Ovary (tissue), 9 donors: Measurements from ENCODE around the gene PPDPF. TPM values are rescaled to one million over a fixed set of nuclear protein-coding genes. Genes with fewer than 3 reads are reported as not detected.

Experiments
- DNase-seq, 5 donors: peaks; one replicate each; pipeline ENCODE4 v3.0.0-alpha.2; 2019 to 2020
- H3K27ac ChIP-seq, 2 donors: fragments of 200-600 bp; one replicate each; pipeline versions ENCODE4 v1.5.1 to v1.8.0; 2019 to 2022
- H3K27me3 ChIP-seq: fragments of 200-600 bp; one replicate; pipeline ENCODE4 v1.8.0; 2022
- H3K36me3 ChIP-seq: fragments of 200-600 bp; sonication (generic); one replicate; pipeline ENCODE4 v1.5.1; 2019
- H3K4me1 ChIP-seq: one replicate; pipeline ENCODE4 v1.8.1; 2013; ENCODE audit warnings: mild to moderate bottlenecking, moderate library complexity; ENCODE audit not compliant: insufficient read depth
- H3K4me3 ChIP-seq: fragments of 200-600 bp; sonication (generic); one replicate; pipeline ENCODE4 v1.5.1; 2017
- H3K9me3 ChIP-seq, 2 donors: fragments of 200-600 bp in 1 of 2; sonication (generic) in 1 of 2; one replicate each; pipeline versions ENCODE4 v1.5.1 to v1.8.1; 2013 to 2019; ENCODE audit warnings: mild to moderate bottlenecking in 1 of 2, moderate library complexity in 1 of 2
- CTCF ChIP-seq, 3 donors: fragments of 450-650 bp in 2 of 3; fragments of 200-600 bp in 1 of 3; IDR thresholded peaks; one replicate each; pipeline versions ENCODE4 v1.5.1 to v1.8.0; 2016 to 2022; ENCODE audit warnings: antibody characterized with exemption in 3 of 3, mild to moderate bottlenecking in 1 of 3
- EP300 ChIP-seq: sonication (generic); formaldehyde crosslinking; IDR thresholded peaks from one replicate; pipeline ENCODE4 v1.6.1; 2017; ENCODE audit warnings: antibody characterized with exemption
- POLR2A ChIP-seq: fragments of 450-650 bp; IDR thresholded peaks from one replicate; pipeline ENCODE4 v1.6.1; 2017; ENCODE audit warnings: antibody characterized with exemption, mild to moderate bottlenecking, moderate library complexity
- WGBS, 3 donors: extraction: QIAGEN DNeasy Blood & Tissue Kit in 1 of 3; methylation state at CpG; one replicate each; pipeline versions ENCODE4 v1.1.5 to v1.1.7; 2013 to 2017; 5-methylcytosine and 5-hydroxymethylcytosine counted together
- intact Hi-C, 4 donors: fragments of 100-400 bp; cut with DNase I; formaldehyde crosslinking; loops; one replicate each; pipeline versions ENCODE4 v1.11.0 to v1.15.1; 2022 to 2023
- polyA plus RNA-seq, 2 donors: library from polyadenylated mRNA; stranded (reverse); fragments of 200-250 nt in 1 of 2; fragments of 350-450 nt in 1 of 2; fragmentation: Illumina TruSeq in 1 of 2; extraction: RNeasy Lipid Tissue Mini Kit (QIAGEN cat#74804) in 1 of 2; gene quantifications; one replicate each; pipeline ENCODE4 v1.2.3, GENCODE V29; 2013 to 2014
- total RNA-seq, 7 donors: library from RNA; depleted of rRNA in 2 of 7; stranded (reverse); fragments of >200 nt in 2 of 7; fragmentation: NEBNext Ultra II Directional in 3 of 7; extraction: Animal tissue kit (Norgen Biotek cat#: 25700) in 3 of 7; gene quantifications; one replicate each; pipeline versions ENCODE4 v1.1.0 to v1.2.4, GENCODE V29; 2016 to 2023
- donor health status: DM: no; HTN: no; CAD: no; lungs with moderate emphysema.
- donor health status: DM: no; HTN: no; CAD: no.
- donor health status: Bipolar disorder and iron deficiency.
- donor health status: DM: yes; HTN: yes; CAD: no.
- donor health status: DM: no; HTN: no; CAD: no.
- donor health status: DM: yes; HTN: yes; CAD: no.

Gene PPDPF
- total and polyA plus RNA-seq, 9 donors, result 4.9 to 315 (median 201) TPM

GRCh38 chr20:63543131-63543530 is 22.6 kb downstream of the PPDPF start:
- Histone ChIP-seq H3K4me1 (no peaks in the 10 kb centered on the region), H3K36me3 (no peaks in the 10 kb centered on the region), H3K4me3 (no peak overlapping the region), H3K27me3 (no peaks in the 10 kb centered on the region), H3K27ac (no peak overlapping the region), H3K9me3 (no peaks in the 10 kb centered on the region)
- intact Hi-C loops, result no loop called here
- 87 to 95% (median 90%) methylated on average over 7 to 10 of the region's 10 CpGs for WGBS, 3 donors
- TF ChIP-seq CTCF (IDR thresholded peaks at IDR 0.05) (no peak), EP300 (no peak), POLR2A (no peak)
- no peak for DNase-seq

DNA sequence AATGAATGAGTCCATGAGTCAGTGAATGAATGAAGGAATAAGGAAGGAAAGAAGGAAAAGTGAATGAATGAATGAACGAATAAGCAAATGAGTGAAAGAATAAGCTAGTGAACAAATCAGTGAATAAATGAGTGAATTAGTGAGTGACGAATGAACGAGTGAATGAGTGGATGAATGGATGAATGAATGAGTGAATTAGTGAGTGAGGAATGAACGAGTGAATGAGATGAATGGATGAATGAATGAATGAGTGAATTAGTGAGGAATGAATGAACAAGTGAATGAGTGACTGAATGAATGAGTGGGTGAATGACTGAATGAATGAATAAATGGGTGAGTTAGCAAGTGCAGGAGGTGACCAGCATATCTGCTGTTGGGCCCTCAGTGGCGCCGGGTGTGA is 23.2 kb downstream of the PPDPF start:
- Histone ChIP-seq H3K27me3 (no peaks in the 10 kb centered on the region), H3K4me3 (no peak overlapping the region), H3K36me3 (no peaks in the 10 kb centered on the region), H3K27ac (no peak overlapping the region), H3K9me3 (no peaks in the 10 kb centered on the region), H3K4me1 (no peaks in the 10 kb centered on the region)
- WGBS, 3 donors, result 85 to 91% (median 88%) methylated on average over 6 of the region's 6 CpGs
- no peak for TF ChIP-seq EP300
- TF ChIP-seq CTCF (IDR thresholded peaks at IDR 0.05), result no peak
- no peak for TF ChIP-seq POLR2A
- DNase-seq, result no peak
- intact Hi-C loops, result no loop called here

GRCh38 chr20:63544241-63544957 is 23.8 kb downstream of the PPDPF start:
- DNase-seq, result no peak

GRCh38 chr20:63544958-63545516 is 24.5 kb downstream of the PPDPF start:
- WGBS, 3 donors, result 68 to 76% (median 68%) methylated on average over 19 of the region's 19 CpGs
- Histone ChIP-seq H3K9me3 (no peaks in the 10 kb centered on the region), H3K4me3 (no peak overlapping the region), H3K4me1 (no peaks in the 10 kb centered on the region), H3K27ac (no peak overlapping the region), H3K27me3 (no peaks in the 10 kb centered on the region), H3K36me3 (no peaks in the 10 kb centered on the region)
- DNase-seq, result no peak
- TF ChIP-seq CTCF (IDR thresholded peaks at IDR 0.05) (no peak), POLR2A (no peak), EP300 (no peak)
- intact Hi-C loops, result no loop called here

More at GRCh38 chr20:63544241-63544957, 23.8 kb downstream of the PPDPF start:
- no peaks in the 10 kb centered on the region for H3K9me3 ChIP-seq
- no peaks in the 10 kb centered on the region for H3K27me3 ChIP-seq
- no peak overlapping the region for H3K27ac ChIP-seq
- H3K4me1 ChIP-seq, result no peaks in the 10 kb centered on the region
- TF ChIP-seq POLR2A (no peak), EP300 (no peak), CTCF (IDR thresholded peaks at IDR 0.05) (no peak)
- no peak overlapping the region for H3K4me3 ChIP-seq
- intact Hi-C loops, result no loop called here
- no peaks in the 10 kb centered on the region for H3K36me3 ChIP-seq
- 48 to 58% (median 56%) methylated on average over 26 to 27 of the region's 27 CpGs for WGBS, 3 donors
